Esophagus muscularis mucosa (tissue), 3 donors: ENCODE results near the gene CHCHD3.

Experiments
- CTCF ChIP-seq, 3 experiments: fragments of 200-600 bp in 2 of 3; fragments of 450-650 bp in 1 of 3; sonication (generic) in 2 of 3; IDR thresholded peaks; one replicate each; pipeline ENCODE4 v1.5.1; 2017 to 2019; ENCODE audit warnings: antibody characterized with exemption in 3 of 3, mild to moderate bottlenecking in 2 of 3, moderate library complexity in 1 of 3
- POLR2AphosphoS5 ChIP-seq, 2 donors: sonication (generic); formaldehyde crosslinking; IDR thresholded peaks; one replicate each; pipeline ENCODE4 v1.6.1; 2017; ENCODE audit warnings: antibody characterized with exemption in 2 of 2

- TF ChIP-seq CTCF (IDR thresholded peaks at IDR 0.05) (no peak), POLR2AphosphoS5 (IDR thresholded peaks at IDR 0.05) (no peak)
Observed at GRCh38 chr7:133027397-133027796, 54.5 kb downstream of the CHCHD3 start.
